H4 (cell line): Measurements from ENCODE around the gene SRGN. TPM values are rescaled to one million over a fixed set of nuclear protein-coding genes. Genes with fewer than 3 reads are reported as not detected.

Source experiments
- DNase-seq: peaks from one replicate; pipeline ENCODE4 v3.0.0-alpha.2; 2015; ENCODE audit warnings: low spot score
- total RNA-seq: library from RNA; depleted of rRNA; stranded (reverse); fragments of >200 nt; shearing (Covaris generic); gene quantifications from 2 replicates; pipeline ENCODE4 v1.2.3, GENCODE V29; 2014

SRGN gene
- total RNA-seq, 1 experiment from 2014 or later = 5.0 TPM

- DNase-seq = no peak
Observed at GRCh38 chr10:69090685-69091084, 2.8 kb downstream of the SRGN start.

- DNase-seq = no peak
Observed at GRCh38 chr10:69091143-69091651, 3.3 kb downstream of the SRGN start.

GRCh38 chr10:69092959-69093850 is 5.3 kb downstream of the SRGN start:
- peak; percentile 84 for DNase-seq

- no peak for DNase-seq
Observed at GRCh38 chr10:69093933-69094332, 6.0 kb downstream of the SRGN start.

- no peak for DNase-seq
Observed at GRCh38 chr10:69096045-69096444, 8.1 kb downstream of the SRGN start.

- DNase-seq = no peak
Observed at GRCh38 chr10:69097729-69098128, 9.8 kb downstream of the SRGN start.

GRCh38 chr10:69100136-69100872 is 12.4 kb downstream of the SRGN start:
- no peak for DNase-seq

- peak; percentile 47 for DNase-seq
Observed at GRCh38 chr10:69101451-69102095, 13.7 kb downstream of the SRGN start.

GRCh38 chr10:69102440-69102839 is 14.5 kb downstream of the SRGN start:
- no peak for DNase-seq

GRCh38 chr10:69103784-69104183 is 15.9 kb downstream of the SRGN start:
- no peak for DNase-seq

GRCh38 chr10:69104994-69105790 is 17.3 kb downstream of the SRGN start:
- DNase-seq = no peak

GRCh38 chr10:69107176-69107490 is 19.2 kb downstream of the SRGN start:
- no peak for DNase-seq

- no peak for DNase-seq
Observed at GRCh38 chr10:69107699-69108098, 19.8 kb downstream of the SRGN start.

- no peak for DNase-seq
Observed at GRCh38 chr10:69119896-69120295, 32.0 kb downstream of the SRGN start.

- DNase-seq = peak; percentile 30
Observed at GRCh38 chr10:69123306-69123746, 35.4 kb downstream of the SRGN start.

GRCh38 chr10:69123747-69124562 is 36.1 kb downstream of the SRGN start, which contains the start of gene VPS26A:
TSS of gene VPS26A (plus strand) at chr10:69124178. CDS start at chr10:69124278, 100 bp downstream.
- DNase-seq = peak; percentile 96

GRCh38 chr10:69124563-69125268 is 36.8 kb downstream of the SRGN start:
- DNase-seq = peak; percentile 11

- DNase-seq = no peak
Observed at GRCh38 chr10:69125554-69125953, 37.7 kb downstream of the SRGN start.

GRCh38 chr10:69130251-69130650 is 42.3 kb downstream of the SRGN start:
- DNase-seq = no peak

- DNase-seq = no peak
Observed at GRCh38 chr10:69139961-69140360, 52.1 kb downstream of the SRGN start.
